ENCODE results near the gene RNGTT. TPM values are rescaled to one million over a fixed set of nuclear protein-coding genes. Genes with fewer than 3 reads are reported as not detected.
"Not testable (repeated sequence)": the region's sequence is repeated elsewhere in the genome, so short reads cannot be mapped to it uniquely, and the experiment has no call there.

The RNGTT gene
- total and polyA plus RNA-seq, 8 donors: 1.8 to 31.6 (median 5.8) TPM

- intact Hi-C loops (cut with DNase I; ENCODE audit: low total_unique reads): loop anchor here (5.0 kb wide), 1 partner anchor 263 kb away; no protein-coding TSS in a partner anchor
- WGBS, 5 donors: 85 to 96% (median 93%) methylated on average over 5 of the region's 5 CpGs
- Histone ChIP-seq H3K4me1 (peaks cover 0 to 25% (median 4%) of the 10 kb centered on the region in 4 donors), H3K27ac (no peak overlapping the region), H3K9me3 (no peaks in the 10 kb centered on the region), H3K4me3 (no peak overlapping the region), H3K27me3 (no peaks in the 10 kb centered on the region), H3K36me3 (no peaks in the 10 kb centered on the region)
- no peak for DNase-seq
- TF ChIP-seq POLR2AphosphoS5 (IDR thresholded peaks at IDR 0.05): no peak
- TF ChIP-seq, protein P1, sequence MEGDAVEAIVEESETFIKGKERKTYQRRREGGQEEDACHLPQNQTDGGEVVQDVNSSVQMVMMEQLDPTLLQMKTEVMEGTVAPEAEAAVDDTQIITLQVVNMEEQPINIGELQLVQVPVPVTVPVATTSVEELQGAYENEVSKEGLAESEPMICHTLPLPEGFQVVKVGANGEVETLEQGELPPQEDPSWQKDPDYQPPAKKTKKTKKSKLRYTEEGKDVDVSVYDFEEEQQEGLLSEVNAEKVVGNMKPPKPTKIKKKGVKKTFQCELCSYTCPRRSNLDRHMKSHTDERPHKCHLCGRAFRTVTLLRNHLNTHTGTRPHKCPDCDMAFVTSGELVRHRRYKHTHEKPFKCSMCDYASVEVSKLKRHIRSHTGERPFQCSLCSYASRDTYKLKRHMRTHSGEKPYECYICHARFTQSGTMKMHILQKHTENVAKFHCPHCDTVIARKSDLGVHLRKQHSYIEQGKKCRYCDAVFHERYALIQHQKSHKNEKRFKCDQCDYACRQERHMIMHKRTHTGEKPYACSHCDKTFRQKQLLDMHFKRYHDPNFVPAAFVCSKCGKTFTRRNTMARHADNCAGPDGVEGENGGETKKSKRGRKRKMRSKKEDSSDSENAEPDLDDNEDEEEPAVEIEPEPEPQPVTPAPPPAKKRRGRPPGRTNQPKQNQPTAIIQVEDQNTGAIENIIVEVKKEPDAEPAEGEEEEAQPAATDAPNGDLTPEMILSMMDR (IDR thresholded peaks at IDR 0.05): no peak
- no peak for TF ChIP-seq POLR2A (IDR thresholded peaks at IDR 0.05)
- TF ChIP-seq EP300 (IDR thresholded peaks at IDR 0.05): no peak
These were observed 21.2 kb upstream of the RNGTT start for GRCh38 chr6:88984606-88985005.

DNA sequence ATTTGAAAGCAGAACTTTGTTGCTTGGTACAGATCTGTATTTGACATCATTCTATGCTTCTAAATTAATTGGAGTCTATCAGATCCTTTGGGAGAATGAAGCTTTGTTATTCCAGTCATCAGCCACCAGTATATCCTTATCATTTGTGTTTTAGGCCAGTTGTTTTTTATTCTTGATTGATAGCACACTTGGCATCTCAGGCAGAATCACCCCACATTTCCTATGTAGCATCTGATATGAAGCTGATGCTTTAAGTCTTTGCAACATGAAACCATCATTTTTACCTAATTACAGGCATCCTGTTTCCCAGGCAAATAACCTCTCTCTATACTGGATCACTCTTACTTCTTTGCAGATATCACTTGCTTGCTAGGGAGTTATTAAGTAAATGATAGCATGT, 20.7 kb upstream of the RNGTT start:
- no peaks in the 10 kb centered on the region for H3K9me3 ChIP-seq
- H3K4me1 ChIP-seq: peaks cover 0 to 25% (median 4%) of the 10 kb centered on the region in 4 donors
- no peak for DNase-seq
- TF ChIP-seq POLR2AphosphoS5 (IDR thresholded peaks at IDR 0.05): no peak
- TF ChIP-seq EP300 (IDR thresholded peaks at IDR 0.05): no peak
- TF ChIP-seq POLR2A (IDR thresholded peaks at IDR 0.05): no peak
- TF ChIP-seq, protein P1 (IDR thresholded peaks at IDR 0.05): no peak
- H3K27me3 ChIP-seq: no peaks in the 10 kb centered on the region
- no peaks in the 10 kb centered on the region for H3K36me3 ChIP-seq
- no peak overlapping the region for H3K4me3 ChIP-seq
- no peak overlapping the region for H3K27ac ChIP-seq
- intact Hi-C loops (cut with DNase I; ENCODE audit: low total_unique reads): loop anchor here (5.0 kb wide), 1 partner anchor 263 kb away; no protein-coding TSS in a partner anchor

- Histone ChIP-seq H3K36me3 (no peaks in the 10 kb centered on the region), H3K9me3 (no peaks in the 10 kb centered on the region), H3K27ac (no peak overlapping the region), H3K4me3 (no peak overlapping the region), H3K27me3 (no peaks in the 10 kb centered on the region), H3K4me1 (peaks cover 0 to 25% (median 4%) of the 10 kb centered on the region in 4 donors)
- peak in 1 of 2 donors; percentile 61 for DNase-seq
- WGBS, 5 donors: 62 to 76% (median 65%) methylated on average over 4 of the region's 4 CpGs
- intact Hi-C loops (cut with DNase I; ENCODE audit: low total_unique reads): loop anchor here (5.0 kb wide), 1 partner anchor 264 kb away; no protein-coding TSS in a partner anchor
- TF ChIP-seq POLR2AphosphoS5 (IDR thresholded peaks at IDR 0.05): no peak
- TF ChIP-seq, protein P1 (IDR thresholded peaks at IDR 0.05): peak in 5 of 7 experiments; percentile 30 to 62 (median 43)
These were observed 20.1 kb upstream of the RNGTT start for GRCh38 chr6:88983532-88983931.

GRCh38 chr6:88983129-88983528, 19.7 kb upstream of the RNGTT start:
- intact Hi-C loops (cut with DNase I; ENCODE audit: low total_unique reads): loop anchor here (5.0 kb wide), 1 partner anchor 264 kb away; no protein-coding TSS in a partner anchor
- H3K4me3 ChIP-seq: not testable (repeated sequence)
- 74 to 90% (median 85%) methylated on average over 2 of the region's 2 CpGs for WGBS, 5 donors

DNA sequence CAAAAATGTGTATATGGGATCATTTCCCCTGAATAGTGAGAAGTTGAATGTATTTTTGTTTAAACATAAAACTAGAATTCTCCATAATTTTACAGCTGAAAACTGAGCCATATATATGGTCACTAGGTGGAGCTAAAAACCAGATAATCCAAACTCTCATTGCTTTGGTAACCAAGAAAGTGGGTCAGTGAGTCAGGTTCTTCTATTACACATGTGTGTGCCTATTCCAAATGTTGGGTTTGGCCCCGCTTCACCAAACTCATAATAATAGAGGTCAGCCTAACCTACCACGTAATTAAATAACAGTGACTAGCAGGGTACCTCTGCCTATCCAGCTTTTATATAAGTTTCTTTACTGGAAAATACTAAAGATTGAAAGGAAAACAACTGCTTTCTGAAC, 19.3 kb upstream of the RNGTT start:
- intact Hi-C loops (cut with DNase I; ENCODE audit: low total_unique reads): loop anchor here (5.0 kb wide), 1 partner anchor 265 kb away; no protein-coding TSS in a partner anchor
- H3K36me3 ChIP-seq: no peaks in the 10 kb centered on the region
- no peak overlapping the region for H3K4me3 ChIP-seq
- H3K9me3 ChIP-seq: no peaks in the 10 kb centered on the region
- peak; percentile 56 to 85 for DNase-seq
- TF ChIP-seq POLR2A (IDR thresholded peaks at IDR 0.05) (no peak), POLR2AphosphoS5 (IDR thresholded peaks at IDR 0.05) (peak in 1 of 3 donors; percentile 74)
- TF ChIP-seq, protein P1 (IDR thresholded peaks at IDR 0.05): peak in 4 of 7 experiments; percentile 54 to 83 (median 66)
- WGBS, 5 donors: 2 to 5% (median 2%) methylated on average over 2 of the region's 2 CpGs
- no peaks in the 10 kb centered on the region for H3K27me3 ChIP-seq
- peaks cover 0 to 25% (median 4%) of the 10 kb centered on the region in 4 donors for H3K4me1 ChIP-seq
- H3K27ac ChIP-seq: no peak overlapping the region

More at GRCh38 chr6:88983129-88983528, 19.7 kb upstream of the RNGTT start:
- not testable (repeated sequence) for H3K27ac ChIP-seq, H3K27me3 ChIP-seq, H3K36me3 ChIP-seq, H3K9me3 ChIP-seq, DNase-seq
- peaks cover 0 to 25% (median 4%) of the 10 kb centered on the region in 4 donors for H3K4me1 ChIP-seq
